ENCODE results near the gene ERC2. TPM values are rescaled to one million over a fixed set of nuclear protein-coding genes. Genes with fewer than 3 reads are reported as not detected.

ERC2 gene
- polyA plus RNA-seq, 3 donors = not detected

GRCh38 chr3:56322862-56323261, 145.4 kb downstream of the ERC2 start:
- H3K4me3 Mint-ChIP-seq = no peak overlapping the region
- no CpG with 5 or more reads among the region's 2 CpGs for WGBS (ENCODE audit: insufficient coverage)

GRCh38 chr3:56321892-56322291, 146.4 kb downstream of the ERC2 start:
- Histone ChIP-seq H3K9ac (ENCODE audit: insufficient read depth, low read length, poor library complexity, severe bottlenecking) (no peak overlapping the region), H3K27me3 (ENCODE audit: control insufficient read depth in 2 of 2, insufficient read depth in 2 of 2, low read length in 2 of 2) (no peaks in the 10 kb centered on the region), H3K9me3 (replicated peaks in 1 of 2; ENCODE audit: control insufficient read depth in 1 of 2, insufficient read depth in 1 of 2, low read length in 2 of 2) (no peaks in the 10 kb centered on the region), H3K4me1 (ENCODE audit: control insufficient read depth in 1 of 2, insufficient read depth in 2 of 2, low read length in 2 of 2) (no peaks in the 10 kb centered on the region), H3K27ac (ENCODE audit: low read depth in 1 of 2, low read length in 2 of 2) (no peak overlapping the region), H3K4me2 (replicated peaks; ENCODE audit: extremely low read depth, low read length, poor library complexity, severe bottlenecking) (no peak overlapping the region), H3K36me3 (replicated peaks in 1 of 2; ENCODE audit: control insufficient read depth in 1 of 2, insufficient read depth in 2 of 2, low read length in 2 of 2) (no peaks in the 10 kb centered on the region), H2AFZ (ENCODE audit: insufficient read depth, low read depth, low read length, poor library complexity, severe bottlenecking) (no peak overlapping the region), H4K20me1 (ENCODE audit: insufficient read depth, low read length) (no peaks in the 10 kb centered on the region), H3K79me2 (ENCODE audit: insufficient read depth, low read length) (no peaks in the 10 kb centered on the region), H3K4me3 (replicated peaks in 1 of 3; ENCODE audit: low read depth in 2 of 3, low read length in 3 of 3) (no peak overlapping the region)
- DNase-seq = no peak
- TF ChIP-seq CTCF (IDR thresholded peaks at IDR 0.05) = no peak
- intact Hi-C loops (cut with micrococcal nuclease) = no loop called here
- H3K4me1 Mint-ChIP-seq = peaks cover 2% of the 10 kb centered on the region
- no peak overlapping the region for H3K4me3 Mint-ChIP-seq
- H3K27ac Mint-ChIP-seq = no peak overlapping the region
- no CpG with 5 or more reads among the region's 2 CpGs for WGBS (ENCODE audit: insufficient coverage)
- peaks cover 5 to 6% (median 6%) of the 10 kb centered on the region in 3 donors for H3K27me3 Mint-ChIP-seq (ENCODE audit: low read depth in 3 of 3)
- no peaks in the 10 kb centered on the region for H3K9me3 Mint-ChIP-seq
- no peaks in the 10 kb centered on the region for H3K36me3 Mint-ChIP-seq

More at GRCh38 chr3:56322862-56323261, 145.4 kb downstream of the ERC2 start:
- H3K36me3 Mint-ChIP-seq = no peaks in the 10 kb centered on the region
- no peaks in the 10 kb centered on the region for H4K20me1 ChIP-seq (ENCODE audit: insufficient read depth, low read length)
- H3K79me2 ChIP-seq (ENCODE audit: insufficient read depth, low read length) = no peaks in the 10 kb centered on the region
- no peaks in the 10 kb centered on the region for H3K9me3 ChIP-seq (replicated peaks in 1 of 2; ENCODE audit: control insufficient read depth in 1 of 2, insufficient read depth in 1 of 2, low read length in 2 of 2)
- H3K27ac ChIP-seq (ENCODE audit: low read depth in 1 of 2, low read length in 2 of 2) = no peak overlapping the region
- no peak for TF ChIP-seq CTCF (IDR thresholded peaks at IDR 0.05)
- intact Hi-C loops (cut with micrococcal nuclease) = no loop called here
- H3K4me3 ChIP-seq (replicated peaks in 1 of 3; ENCODE audit: low read depth in 2 of 3, low read length in 3 of 3) = no peak overlapping the region
- H3K27me3 Mint-ChIP-seq (ENCODE audit: low read depth in 3 of 3) = peaks cover 2 to 7% (median 6%) of the 10 kb centered on the region in 3 donors
- no peak for DNase-seq
- no peak overlapping the region for H3K27ac Mint-ChIP-seq
- no peak overlapping the region for H3K4me2 ChIP-seq (replicated peaks; ENCODE audit: extremely low read depth, low read length, poor library complexity, severe bottlenecking)
- H3K36me3 ChIP-seq (replicated peaks in 1 of 2; ENCODE audit: control insufficient read depth in 1 of 2, insufficient read depth in 2 of 2, low read length in 2 of 2) = no peaks in the 10 kb centered on the region
- peaks cover 2% of the 10 kb centered on the region for H3K4me1 Mint-ChIP-seq
- H3K9ac ChIP-seq (ENCODE audit: insufficient read depth, low read length, poor library complexity, severe bottlenecking) = no peak overlapping the region
- H3K27me3 ChIP-seq (ENCODE audit: control insufficient read depth in 2 of 2, insufficient read depth in 2 of 2, low read length in 2 of 2) = no peaks in the 10 kb centered on the region
- no peaks in the 10 kb centered on the region for H3K9me3 Mint-ChIP-seq
- no peak overlapping the region for H2AFZ ChIP-seq (ENCODE audit: insufficient read depth, low read depth, low read length, poor library complexity, severe bottlenecking)
- H3K4me1 ChIP-seq (ENCODE audit: control insufficient read depth in 1 of 2, insufficient read depth in 2 of 2, low read length in 2 of 2) = no peaks in the 10 kb centered on the region

Data from CD14-positive monocyte (primary cell).